Endothelial cell (in vitro differentiated cells): ENCODE results near the gene ADRM1. TPM values are rescaled to one million over a fixed set of nuclear protein-coding genes. Genes with fewer than 3 reads are reported as not detected.

Experiments
- DNase-seq: peaks from one replicate; pipeline ENCODE4 v3.0.0; 2021; ENCODE audit warnings: low spot score
- H3K27ac Mint-ChIP-seq: one replicate; pipeline ENCODE4 v1.8.0; 2021; ENCODE audit warnings: mixed read lengths, inconsistent platforms; ENCODE audit not compliant: unreplicated experiment
- H3K27me3 Mint-ChIP-seq: one replicate; pipeline ENCODE4 v1.8.0; 2021; ENCODE audit warnings: mild to moderate bottlenecking, moderate library complexity, mixed read lengths, inconsistent platforms; ENCODE audit not compliant: unreplicated experiment
- H3K36me3 Mint-ChIP-seq: one replicate; pipeline ENCODE4 v1.8.0; 2021; ENCODE audit warnings: mild to moderate bottlenecking, low read depth, mixed read lengths, inconsistent platforms; ENCODE audit not compliant: unreplicated experiment
- H3K4me1 Mint-ChIP-seq: one replicate; pipeline ENCODE4 v1.8.0; 2021; ENCODE audit warnings: mild to moderate bottlenecking, mixed read lengths, inconsistent platforms; ENCODE audit not compliant: unreplicated experiment
- H3K4me3 Mint-ChIP-seq: one replicate; pipeline ENCODE4 v1.8.0; 2021; ENCODE audit warnings: mild to moderate bottlenecking, mixed read lengths, inconsistent platforms; ENCODE audit not compliant: unreplicated experiment
- H3K9me3 Mint-ChIP-seq: one replicate; pipeline ENCODE4 v1.8.0; 2021; ENCODE audit warnings: mixed read lengths, inconsistent platforms; ENCODE audit not compliant: unreplicated experiment
- total RNA-seq: library from RNA; stranded (reverse); fragmentation: NEBNext Ultra II Directional; extraction: Animal tissue kit (Norgen Biotek cat#: 25700); gene quantifications from one replicate; pipeline ENCODE4 v1.2.1, GENCODE V29; 2021; ENCODE audit not compliant: unreplicated experiment
- TF ChIP-seq, protein P1 (sequence below): fragments of 200-600 bp; sonication (generic); IDR thresholded peaks from one replicate; pipeline ENCODE4 v1.5.0; 2021; ENCODE audit warnings: antibody characterized with exemption; ENCODE audit not compliant: unreplicated experiment

The ADRM1 gene
- total RNA-seq, 1 donor from 2014 or later, result 132 TPM

DNA sequence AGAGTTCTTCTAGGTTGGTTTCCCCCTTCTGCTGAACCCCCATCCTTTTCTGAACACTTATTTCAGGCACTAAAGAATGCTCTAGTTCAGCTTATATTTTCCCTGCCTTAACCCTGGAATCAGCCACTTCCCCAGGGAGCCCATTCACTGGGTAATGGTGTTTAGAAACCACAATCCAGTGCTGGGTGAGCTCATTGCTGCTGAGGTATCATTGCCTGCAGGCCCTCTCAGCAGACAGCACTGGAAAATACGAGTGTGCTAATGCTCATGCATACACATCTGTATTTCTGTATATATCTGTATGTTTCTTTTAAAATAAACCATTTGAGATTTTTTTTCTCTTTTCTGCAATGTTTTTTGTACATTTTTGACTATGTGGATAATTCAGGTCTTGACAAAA is 37.4 kb upstream of the ADRM1 start:
- no peak for DNase-seq
- TF ChIP-seq, protein P1, sequence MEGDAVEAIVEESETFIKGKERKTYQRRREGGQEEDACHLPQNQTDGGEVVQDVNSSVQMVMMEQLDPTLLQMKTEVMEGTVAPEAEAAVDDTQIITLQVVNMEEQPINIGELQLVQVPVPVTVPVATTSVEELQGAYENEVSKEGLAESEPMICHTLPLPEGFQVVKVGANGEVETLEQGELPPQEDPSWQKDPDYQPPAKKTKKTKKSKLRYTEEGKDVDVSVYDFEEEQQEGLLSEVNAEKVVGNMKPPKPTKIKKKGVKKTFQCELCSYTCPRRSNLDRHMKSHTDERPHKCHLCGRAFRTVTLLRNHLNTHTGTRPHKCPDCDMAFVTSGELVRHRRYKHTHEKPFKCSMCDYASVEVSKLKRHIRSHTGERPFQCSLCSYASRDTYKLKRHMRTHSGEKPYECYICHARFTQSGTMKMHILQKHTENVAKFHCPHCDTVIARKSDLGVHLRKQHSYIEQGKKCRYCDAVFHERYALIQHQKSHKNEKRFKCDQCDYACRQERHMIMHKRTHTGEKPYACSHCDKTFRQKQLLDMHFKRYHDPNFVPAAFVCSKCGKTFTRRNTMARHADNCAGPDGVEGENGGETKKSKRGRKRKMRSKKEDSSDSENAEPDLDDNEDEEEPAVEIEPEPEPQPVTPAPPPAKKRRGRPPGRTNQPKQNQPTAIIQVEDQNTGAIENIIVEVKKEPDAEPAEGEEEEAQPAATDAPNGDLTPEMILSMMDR, result no peak
- peaks cover 38% of the 10 kb centered on the region for H3K36me3 Mint-ChIP-seq
- peak overlapping the region; percentile 79 for H3K4me3 Mint-ChIP-seq
- H3K27ac Mint-ChIP-seq, result no peak overlapping the region
- H3K4me1 Mint-ChIP-seq, result peaks cover 4% of the 10 kb centered on the region
- H3K9me3 Mint-ChIP-seq, result no peaks in the 10 kb centered on the region
- H3K27me3 Mint-ChIP-seq, result peaks cover 6% of the 10 kb centered on the region

DNA sequence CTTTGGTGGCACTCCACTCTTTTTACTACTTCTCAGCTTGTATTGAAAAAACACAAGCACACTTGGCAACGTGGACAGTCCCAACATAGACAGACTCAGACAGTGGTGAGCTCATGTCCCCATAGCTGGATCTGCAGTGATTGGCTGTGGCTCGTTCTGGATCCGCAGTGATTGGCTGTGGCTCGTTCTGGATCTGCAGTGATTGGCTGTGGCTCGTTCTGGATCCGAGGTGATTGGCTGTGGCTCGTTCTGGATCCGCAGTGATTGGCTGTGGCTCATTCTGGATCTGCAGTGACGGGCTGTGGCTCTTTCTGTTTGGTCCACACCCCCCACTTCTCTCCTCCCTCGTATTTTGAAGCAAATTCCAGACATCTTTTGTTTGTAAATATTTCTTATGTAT is 36.5 kb upstream of the ADRM1 start:
- Mint-ChIP-seq H3K27ac (no peak overlapping the region), H3K36me3 (peaks cover 36% of the 10 kb centered on the region), H3K4me3 (no peak overlapping the region), H3K27me3 (peaks cover 6% of the 10 kb centered on the region), H3K4me1 (peaks cover 4% of the 10 kb centered on the region), H3K9me3 (no peaks in the 10 kb centered on the region)
- DNase-seq, result no peak
- TF ChIP-seq, protein P1, result no peak

DNA sequence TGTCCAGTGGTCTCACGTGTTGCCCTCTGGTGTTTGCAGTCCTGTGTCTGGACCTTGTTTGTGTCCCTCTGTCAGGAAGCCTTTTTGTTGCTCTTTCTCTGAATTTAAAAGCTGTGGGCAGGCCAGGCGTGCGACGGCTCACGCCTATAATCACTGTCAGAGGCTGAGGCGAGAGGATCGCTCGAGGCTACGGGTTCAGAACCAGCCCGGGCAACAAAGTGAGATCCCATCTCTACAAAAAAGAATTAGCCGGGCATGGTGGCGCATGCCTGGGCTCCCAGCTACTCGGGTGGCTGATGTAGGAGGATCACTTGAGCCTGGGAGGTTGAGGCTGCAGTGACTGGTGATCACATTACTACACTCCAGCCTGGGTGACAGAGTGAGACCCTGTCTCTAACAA is 35.9 kb upstream of the ADRM1 start:
- DNase-seq, result no peak
- Mint-ChIP-seq H3K9me3 (no peaks in the 10 kb centered on the region), H3K4me3 (no peak overlapping the region), H3K27me3 (peaks cover 6% of the 10 kb centered on the region), H3K27ac (no peak overlapping the region), H3K4me1 (peaks cover 4% of the 10 kb centered on the region), H3K36me3 (peaks cover 36% of the 10 kb centered on the region)
- TF ChIP-seq, protein P1, result no peak

DNA sequence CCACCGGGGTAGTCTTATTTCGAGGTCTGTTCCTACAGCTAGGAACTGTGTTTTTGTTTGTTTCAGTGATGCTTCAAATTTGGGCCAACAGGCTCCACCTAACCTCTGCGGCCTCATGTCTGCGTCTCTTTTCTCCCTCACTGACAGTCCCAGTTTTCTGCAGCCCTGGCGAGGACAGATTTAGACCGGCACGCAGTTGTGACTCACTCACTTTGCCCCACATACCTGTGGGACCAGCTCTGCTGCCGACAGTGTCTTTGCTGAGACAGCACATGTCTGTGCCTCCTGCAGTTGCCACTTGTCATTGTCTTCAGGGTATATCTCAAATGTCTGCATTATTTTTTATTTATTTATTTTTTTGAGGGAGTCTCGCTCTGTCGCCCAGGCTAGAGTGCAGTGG is 35.3 kb upstream of the ADRM1 start:
- Mint-ChIP-seq H3K27ac (no peak overlapping the region), H3K9me3 (no peaks in the 10 kb centered on the region), H3K4me1 (peaks cover 4% of the 10 kb centered on the region), H3K36me3 (peaks cover 39% of the 10 kb centered on the region), H3K27me3 (peaks cover 4% of the 10 kb centered on the region), H3K4me3 (no peak overlapping the region)
- DNase-seq, result no peak
- TF ChIP-seq, protein P1, result no peak

DNA sequence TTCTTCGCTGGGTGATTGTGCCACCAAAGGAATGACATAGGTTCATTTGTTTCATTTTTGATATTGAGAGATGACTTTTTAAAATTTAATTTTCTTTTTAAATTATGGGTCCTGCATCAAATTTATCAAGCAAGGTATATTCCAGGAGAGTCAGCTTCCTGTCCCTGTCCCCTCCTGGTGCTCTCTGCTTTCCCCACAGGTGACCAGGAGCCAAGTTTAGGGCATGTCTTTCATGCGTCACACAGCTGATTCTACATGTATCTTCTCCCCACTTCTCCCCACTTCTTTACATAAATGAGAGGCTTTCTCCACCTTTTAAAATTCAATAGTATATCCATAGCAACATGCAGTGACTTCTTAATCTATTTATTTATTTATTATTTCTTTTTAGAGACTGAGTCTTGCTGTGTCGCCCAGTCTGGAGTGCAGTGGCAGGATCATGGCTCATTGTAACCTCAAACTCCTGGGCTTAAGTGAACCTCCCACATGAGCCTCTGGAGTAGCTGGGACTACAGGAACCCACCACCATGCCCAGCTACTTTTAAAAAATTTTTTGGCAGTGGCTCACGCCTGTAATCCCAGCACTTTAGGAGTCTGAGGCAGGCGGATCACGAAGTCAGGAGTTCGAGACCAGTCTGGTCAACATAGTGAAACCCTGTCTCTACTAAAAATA is 34.4 kb upstream of the ADRM1 start:
- Mint-ChIP-seq H3K36me3 (peaks cover 47% of the 10 kb centered on the region), H3K4me1 (peaks cover 4% of the 10 kb centered on the region), H3K9me3 (no peaks in the 10 kb centered on the region)

More for the DNA sequence above, 34.4 kb upstream of the ADRM1 start:
- Mint-ChIP-seq H3K27me3 (peaks cover 8% of the 10 kb centered on the region), H3K4me3 (no peak overlapping the region), H3K27ac (no peak overlapping the region)
- TF ChIP-seq, protein P1, result no peak
- DNase-seq, result no peak
